Upper lobe of left lung (tissue), 6 donors: ENCODE measurements around the gene CCSAP. TPM values are rescaled to one million over a fixed set of nuclear protein-coding genes. Genes with fewer than 3 reads are reported as not detected.

ENCODE experiments used
- ATAC-seq, 2 donors: fragments of 200-7000 bp; cut with Tn5 transposase; one replicate each; pipeline ENCODE4 v1.9.1; 2022; ENCODE audit warnings: mild to moderate bottlenecking in 2 of 2, moderate library complexity in 2 of 2; ENCODE audit not compliant: low FRiP score in 2 of 2
- DNase-seq, 2 donors: peaks; one replicate each; pipeline ENCODE4 v3.0.0-alpha.2; 2019 to 2020
- H3K27ac ChIP-seq, 4 donors: fragments of 200-600 bp; sonication (generic); one replicate each; pipeline ENCODE4 v1.5.1; 2016 to 2019
- H3K27me3 ChIP-seq, 4 donors: fragments of 200-600 bp; sonication (generic); one replicate each; pipeline ENCODE4 v1.5.1; 2017 to 2019
- H3K36me3 ChIP-seq, 4 donors: fragments of 200-600 bp; sonication (generic); one replicate each; pipeline ENCODE4 v1.5.1; 2016 to 2019
- H3K4me1 ChIP-seq, 4 donors: fragments of 200-600 bp; sonication (generic); one replicate each; pipeline ENCODE4 v1.5.1; 2018 to 2019
- H3K4me3 ChIP-seq, 4 donors: fragments of 200-600 bp; sonication (generic); one replicate each; pipeline ENCODE4 v1.5.1; 2017 to 2019; ENCODE audit warnings: mild to moderate bottlenecking in 2 of 4, moderate library complexity in 1 of 4
- H3K9me3 ChIP-seq, 4 donors: fragments of 200-600 bp; sonication (generic); one replicate each; pipeline ENCODE4 v1.5.1; 2018 to 2019
- EP300 ChIP-seq, 4 donors: sonication (generic); formaldehyde crosslinking; IDR thresholded peaks; one replicate each; pipeline ENCODE4 v1.5.1; 2017; ENCODE audit warnings: antibody characterized with exemption in 4 of 4, control low read depth in 2 of 4
- POLR2A ChIP-seq, 4 donors: fragments of 450-650 bp; IDR thresholded peaks; one replicate each; pipeline ENCODE4 v1.5.1; 2016 to 2017; ENCODE audit warnings: antibody characterized with exemption in 4 of 4, mild to moderate bottlenecking in 2 of 4
- POLR2AphosphoS5 ChIP-seq, 2 donors: sonication (generic); formaldehyde crosslinking; IDR thresholded peaks; one replicate each; pipeline ENCODE4 v1.5.1; 2017; ENCODE audit warnings: antibody characterized with exemption in 2 of 2
- WGBS, 2 donors: methylation state at CpG; one replicate each; pipeline ENCODE4 v1.1.5; 2017 to 2018; 5-methylcytosine and 5-hydroxymethylcytosine counted together
- total RNA-seq, 6 donors: library from RNA; depleted of rRNA in 4 of 6; stranded (reverse); fragments of >200 nt in 4 of 6; gene quantifications; one replicate each; pipeline versions ENCODE4 v1.1.0 to v1.2.1, GENCODE V29; 2016 to 2021
- TF ChIP-seq, protein P1 (sequence below), 6 experiments: fragments of 450-650 bp in 4 of 6; fragments of 200-600 bp in 2 of 6; sonication (generic) in 2 of 6; IDR thresholded peaks; one replicate each; pipeline ENCODE4 v1.5.1; 2016 to 2019; ENCODE audit warnings: antibody characterized with exemption in 6 of 6
- donor health status: DM: no; HTN: no; CAD: no; lungs with moderate emphysema.
- donor health status: DM: no; HTN: yes; CAD: no; lungs with severe emphysema.

The CCSAP gene
- total RNA-seq, 6 donors from 2014 or later = 4.9 to 11.2 (median 7.1) TPM

DNA sequence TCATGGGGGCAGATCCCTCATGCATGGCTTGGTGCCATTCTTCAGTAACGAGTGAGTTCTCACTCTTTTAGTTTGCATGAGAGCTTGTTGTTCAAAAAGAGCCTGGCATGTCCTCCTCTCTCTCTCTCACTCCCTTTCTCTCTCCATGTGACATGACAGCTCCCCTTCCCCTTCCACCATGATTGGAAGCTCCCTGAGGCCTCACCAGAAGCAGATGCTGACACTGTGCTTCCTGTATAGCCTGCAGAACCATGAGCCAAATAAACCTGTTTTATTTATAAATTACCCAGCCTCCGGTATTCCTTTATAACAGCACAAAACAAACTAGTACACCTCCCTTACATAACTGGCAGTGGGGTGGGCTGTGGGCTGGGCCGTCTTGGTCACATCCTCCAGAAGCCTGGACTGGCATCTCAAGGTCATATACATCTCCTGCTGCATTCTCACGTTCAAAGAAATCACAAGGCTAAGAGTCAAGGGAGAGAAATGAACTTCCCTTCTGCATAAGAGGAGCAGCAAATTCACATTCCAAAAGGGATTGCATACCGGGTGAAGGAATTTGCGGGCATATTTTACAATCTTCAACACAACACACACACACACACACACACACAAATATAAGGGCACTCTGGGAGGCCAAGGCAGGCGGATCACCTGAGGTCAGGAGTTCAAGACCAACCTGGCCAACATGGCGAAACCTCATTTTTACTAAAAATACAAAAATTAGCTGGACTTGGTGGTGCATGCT is 2.3 kb upstream of the CCSAP start:
- Histone ChIP-seq H3K4me1 (peaks cover 5 to 24% (median 18%) of the 10 kb centered on the region in 4 donors), H3K9me3 (no peaks in the 10 kb centered on the region), H3K4me3 (no peak overlapping the region), H3K27me3 (no peaks in the 10 kb centered on the region), H3K27ac (no peak overlapping the region), H3K36me3 (no peaks in the 10 kb centered on the region)
- no peak for DNase-seq
- no peak for ATAC-seq
- 75 to 79% methylated on average over 8 of the region's 8 CpGs for WGBS, 2 donors
- TF ChIP-seq, protein P1, sequence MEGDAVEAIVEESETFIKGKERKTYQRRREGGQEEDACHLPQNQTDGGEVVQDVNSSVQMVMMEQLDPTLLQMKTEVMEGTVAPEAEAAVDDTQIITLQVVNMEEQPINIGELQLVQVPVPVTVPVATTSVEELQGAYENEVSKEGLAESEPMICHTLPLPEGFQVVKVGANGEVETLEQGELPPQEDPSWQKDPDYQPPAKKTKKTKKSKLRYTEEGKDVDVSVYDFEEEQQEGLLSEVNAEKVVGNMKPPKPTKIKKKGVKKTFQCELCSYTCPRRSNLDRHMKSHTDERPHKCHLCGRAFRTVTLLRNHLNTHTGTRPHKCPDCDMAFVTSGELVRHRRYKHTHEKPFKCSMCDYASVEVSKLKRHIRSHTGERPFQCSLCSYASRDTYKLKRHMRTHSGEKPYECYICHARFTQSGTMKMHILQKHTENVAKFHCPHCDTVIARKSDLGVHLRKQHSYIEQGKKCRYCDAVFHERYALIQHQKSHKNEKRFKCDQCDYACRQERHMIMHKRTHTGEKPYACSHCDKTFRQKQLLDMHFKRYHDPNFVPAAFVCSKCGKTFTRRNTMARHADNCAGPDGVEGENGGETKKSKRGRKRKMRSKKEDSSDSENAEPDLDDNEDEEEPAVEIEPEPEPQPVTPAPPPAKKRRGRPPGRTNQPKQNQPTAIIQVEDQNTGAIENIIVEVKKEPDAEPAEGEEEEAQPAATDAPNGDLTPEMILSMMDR (IDR thresholded peaks at IDR 0.05) = no peak
- no peak for TF ChIP-seq POLR2A (IDR thresholded peaks at IDR 0.05)
- TF ChIP-seq EP300 (IDR thresholded peaks at IDR 0.05) = no peak
- TF ChIP-seq POLR2AphosphoS5 (IDR thresholded peaks at IDR 0.05) = no peak

DNA sequence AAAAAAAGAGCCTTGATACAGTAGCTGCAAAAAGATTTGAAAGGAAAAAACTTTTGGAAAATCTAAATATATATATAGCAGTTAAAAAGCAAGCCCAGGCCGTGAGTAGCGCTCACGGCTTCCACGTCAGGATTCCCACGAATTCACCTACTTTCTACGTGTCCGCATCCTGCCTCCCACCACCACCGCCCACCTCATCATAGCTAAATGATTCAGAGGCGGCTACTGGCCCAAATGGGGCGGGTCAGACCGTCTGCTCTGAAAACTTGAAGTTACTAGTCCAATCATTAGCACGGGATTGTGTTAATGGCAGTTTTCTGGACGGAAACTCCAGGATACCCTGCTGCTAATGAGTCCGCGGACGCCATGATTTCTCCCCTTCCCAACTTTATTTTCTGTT is 1.3 kb upstream of the CCSAP start:
- TF ChIP-seq, protein P1 (IDR thresholded peaks at IDR 0.05) = no peak
- no peak for TF ChIP-seq EP300 (IDR thresholded peaks at IDR 0.05)
- TF ChIP-seq POLR2A (IDR thresholded peaks at IDR 0.05) = no peak
- TF ChIP-seq POLR2AphosphoS5 (IDR thresholded peaks at IDR 0.05) = no peak
- DNase-seq (no peak), ATAC-seq (no peak)
- Histone ChIP-seq H3K4me1 (peaks cover 5 to 25% (median 18%) of the 10 kb centered on the region in 4 donors), H3K4me3 (peak overlapping the region in 1 of 4 donors; percentile 97), H3K27me3 (no peaks in the 10 kb centered on the region), H3K36me3 (no peaks in the 10 kb centered on the region), H3K9me3 (no peaks in the 10 kb centered on the region), H3K27ac (no peak overlapping the region)
- 80% methylated on average over 16 of the region's 16 CpGs for WGBS, 2 donors

DNA sequence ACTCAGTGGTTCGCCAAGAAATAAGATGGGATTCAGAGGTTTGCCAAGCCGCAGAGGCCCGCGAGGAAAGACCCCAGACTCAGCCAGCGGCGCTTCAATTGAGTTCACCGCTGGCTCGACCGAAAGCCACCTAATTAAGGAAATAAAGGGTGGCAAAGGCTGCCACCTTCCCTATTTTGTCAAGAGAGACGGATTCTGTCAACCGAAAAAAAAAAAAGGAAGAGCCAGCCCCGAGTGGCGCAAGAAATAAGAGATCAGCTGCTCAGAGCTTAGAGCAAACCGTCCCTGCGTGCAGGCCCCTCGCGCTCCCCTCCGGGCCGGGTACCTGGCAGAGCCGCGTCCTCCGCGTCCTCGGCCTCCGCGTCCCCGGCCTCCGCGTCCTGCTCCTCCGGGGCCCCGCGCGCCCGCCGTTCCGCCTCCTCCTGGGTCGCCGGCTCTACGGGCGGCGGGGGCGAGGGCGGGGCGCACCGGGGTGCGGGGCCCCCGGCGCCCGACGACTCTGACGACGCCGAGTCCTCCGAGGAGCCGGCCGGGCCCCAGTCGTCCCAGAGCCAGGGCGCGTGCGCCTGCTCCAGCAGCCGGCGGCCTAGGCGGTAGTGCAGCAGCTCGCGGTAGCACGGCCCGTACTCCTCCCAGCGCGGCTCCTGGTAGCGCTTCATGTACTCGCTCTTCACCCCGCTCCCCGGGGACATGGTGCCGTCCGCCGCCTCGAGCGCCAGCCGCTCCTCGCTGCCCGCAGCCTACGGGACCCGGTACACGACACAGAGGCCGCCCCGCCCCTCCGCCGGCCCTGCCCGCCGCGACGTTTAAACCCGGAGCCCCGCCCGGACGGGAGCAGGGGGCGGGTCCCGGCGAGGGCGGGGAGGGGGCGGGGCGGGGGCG is 832 bp downstream of the CCSAP start:
- Histone ChIP-seq H3K27me3 (no peaks in the 10 kb centered on the region), H3K9me3 (no peaks in the 10 kb centered on the region), H3K36me3 (no peaks in the 10 kb centered on the region), H3K4me3 (peak overlapping the region; percentile 84 to 98 (median 95)), H3K27ac (peak overlapping the region; percentile 85 to 92 (median 90)), H3K4me1 (peaks cover 5 to 32% (median 18%) of the 10 kb centered on the region in 4 donors)
- TF ChIP-seq EP300 (IDR thresholded peaks at IDR 0.05) (no peak), POLR2A (IDR thresholded peaks at IDR 0.05) (peak in 2 of 4 donors; percentile 29 to 76), POLR2AphosphoS5 (IDR thresholded peaks at IDR 0.05) (peak; percentile 21 to 74)
- DNase-seq (peak; percentile 89 to 97), ATAC-seq (peak; percentile 94 to 97)
- 1 to 2% methylated on average over 33 to 69 of the region's 103 CpGs for WGBS, 2 donors

DNA sequence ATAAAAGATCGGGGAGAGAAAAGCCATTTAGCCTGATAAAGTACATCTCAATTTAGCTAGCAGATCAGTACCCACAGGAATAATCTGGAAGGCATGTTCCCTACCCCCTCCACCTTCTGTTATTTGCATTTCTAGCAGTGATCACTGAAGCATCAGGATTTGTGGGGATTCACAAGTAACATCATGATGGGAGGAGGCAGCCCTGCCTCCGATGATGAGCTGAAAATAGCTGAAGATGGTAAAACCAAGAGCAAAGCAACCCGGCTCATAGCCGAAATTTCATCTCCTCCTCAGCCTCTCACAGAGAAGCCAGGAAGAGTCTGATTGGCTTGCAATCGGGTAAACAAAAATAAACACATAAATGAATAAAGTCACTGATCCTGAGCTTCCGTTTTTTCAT is 2.4 kb downstream of the CCSAP start:
- 95 to 96% methylated on average over 6 of the region's 6 CpGs for WGBS, 2 donors
- Histone ChIP-seq H3K9me3 (no peaks in the 10 kb centered on the region), H3K4me3 (no peak overlapping the region), H3K27ac (no peak overlapping the region), H3K27me3 (no peaks in the 10 kb centered on the region), H3K4me1 (peaks cover 5 to 32% (median 18%) of the 10 kb centered on the region in 4 donors), H3K36me3 (no peaks in the 10 kb centered on the region)
- TF ChIP-seq EP300 (IDR thresholded peaks at IDR 0.05) = no peak
- TF ChIP-seq POLR2A (IDR thresholded peaks at IDR 0.05) = no peak
- TF ChIP-seq POLR2AphosphoS5 (IDR thresholded peaks at IDR 0.05) = no peak
- TF ChIP-seq, protein P1 (IDR thresholded peaks at IDR 0.05) = no peak
- DNase-seq (no peak), ATAC-seq (no peak)

DNA sequence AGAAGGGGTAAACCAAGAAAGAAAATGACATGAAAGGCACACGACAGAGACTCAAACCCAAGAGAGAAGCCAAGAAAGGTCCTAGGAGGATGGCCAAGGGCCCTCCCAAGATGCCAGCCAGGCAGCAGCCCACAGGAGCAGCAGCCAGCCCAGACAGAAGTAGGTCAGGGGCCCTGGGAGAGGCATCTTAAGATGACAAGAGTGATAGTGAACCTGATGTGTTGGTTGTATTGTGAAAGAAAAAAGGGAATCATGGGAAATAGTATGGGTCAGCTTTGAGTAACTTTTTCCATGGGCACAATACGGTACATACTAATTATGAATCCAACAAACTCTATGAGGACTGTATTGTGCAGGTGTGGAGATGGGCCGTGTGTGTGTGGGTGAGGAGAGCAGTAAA is 3.3 kb downstream of the CCSAP start:
- TF ChIP-seq POLR2AphosphoS5 (IDR thresholded peaks at IDR 0.05) (no peak), EP300 (IDR thresholded peaks at IDR 0.05) (no peak)
- WGBS, 2 donors = 86 to 88% methylated on average over 3 of the region's 3 CpGs
- no peaks in the 10 kb centered on the region for H3K27me3 ChIP-seq
- no peaks in the 10 kb centered on the region for H3K9me3 ChIP-seq
- DNase-seq (peak in 1 of 2 donors; percentile 12), ATAC-seq (no peak)
- no peak overlapping the region for H3K27ac ChIP-seq
- H3K4me3 ChIP-seq = no peak overlapping the region
- peaks cover 5 to 32% (median 18%) of the 10 kb centered on the region in 4 donors for H3K4me1 ChIP-seq
- H3K36me3 ChIP-seq = no peaks in the 10 kb centered on the region
